Effector CD4-positive, alpha-beta T cell (primary cell): ENCODE results near the gene MARK4.
"Not testable (repeated sequence)": the region's sequence is repeated elsewhere in the genome, so short reads cannot be mapped to it uniquely, and the experiment has no call there.

Experiments
- DNase-seq: peaks from one replicate; pipeline ENCODE4 v3.0.0-alpha.2; 2020

MARK4 gene

DNA sequence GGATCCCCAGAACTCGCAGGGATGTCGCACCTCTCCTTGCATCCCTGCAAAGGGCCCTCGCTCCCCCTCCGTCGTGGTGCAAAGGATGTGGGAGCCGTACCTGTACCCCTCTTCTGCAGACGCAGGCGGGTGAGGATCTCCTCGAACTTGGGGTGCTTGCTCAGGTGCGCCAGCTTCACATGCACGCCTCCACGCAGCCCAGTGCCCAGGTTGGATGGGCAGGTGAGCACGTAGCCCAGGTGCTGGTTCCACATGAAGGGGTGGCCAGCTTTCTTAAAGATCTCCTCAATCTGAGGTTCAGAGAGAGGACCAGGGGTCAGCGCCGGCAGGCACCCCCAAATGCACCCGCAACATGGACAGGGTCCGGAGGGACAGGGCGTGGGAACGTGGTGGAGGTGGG, 56.3 kb downstream of the MARK4 start:
- no peak for DNase-seq

DNA sequence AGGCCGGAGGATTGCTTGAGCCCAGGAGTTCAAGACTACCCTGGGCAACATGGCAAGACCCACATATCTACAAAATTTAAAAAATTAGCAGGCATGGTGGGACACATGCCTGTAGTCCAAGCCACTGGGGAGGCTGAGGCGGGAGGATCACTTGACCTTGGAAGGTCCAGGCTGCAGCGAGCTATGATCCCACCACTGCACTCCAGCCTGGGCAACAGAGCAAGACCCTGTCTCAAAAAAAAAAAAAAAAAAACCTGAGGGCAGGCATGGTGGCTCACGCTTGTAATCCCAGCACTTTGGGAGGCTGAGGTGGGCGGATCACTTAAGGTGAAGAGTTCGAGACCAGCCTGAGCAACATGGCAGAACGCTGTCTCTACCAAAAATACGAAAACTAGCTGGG, 58.3 kb downstream of the MARK4 start:
- DNase-seq = not testable (repeated sequence)

DNA sequence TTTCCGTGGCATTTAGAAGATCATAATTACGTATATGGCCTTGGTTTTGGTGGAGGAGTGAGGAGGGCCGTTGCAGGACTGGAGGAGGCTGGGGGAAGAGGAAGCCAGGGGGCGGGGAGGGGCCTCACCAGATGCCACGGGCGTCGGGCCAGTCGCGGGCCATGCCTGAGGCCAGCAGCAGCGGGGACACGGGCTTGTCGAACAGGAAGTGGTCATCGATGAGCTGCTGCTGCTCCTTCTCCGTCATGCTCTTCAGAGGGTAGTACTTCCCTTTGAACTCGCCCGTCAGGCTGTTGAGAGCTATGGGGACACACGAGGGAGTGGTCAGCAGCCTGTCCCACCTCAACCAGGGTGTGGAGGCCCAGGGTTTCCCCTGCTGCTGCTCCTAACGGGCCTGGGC, 60.5 kb downstream of the MARK4 start:
- no peak for DNase-seq

DNA sequence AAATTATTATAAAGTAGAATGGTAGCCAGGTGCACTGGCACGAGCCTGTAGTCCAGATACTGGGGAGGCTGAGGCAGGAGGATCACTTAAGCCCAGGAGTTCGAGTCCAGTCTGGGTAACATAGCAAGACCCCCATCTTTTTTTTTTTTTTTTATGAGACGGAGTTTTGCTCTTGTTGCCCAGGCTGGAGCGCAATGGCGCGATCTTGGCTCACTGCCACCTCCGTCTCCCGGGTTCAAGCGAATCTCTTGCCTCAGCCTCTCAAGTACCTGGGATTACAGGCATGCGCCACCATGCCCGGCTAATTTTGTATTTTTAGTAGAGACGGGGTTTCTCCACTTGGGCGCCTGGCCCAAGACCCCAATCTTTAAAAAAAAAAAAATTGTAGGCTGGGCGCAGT, 61.2 kb downstream of the MARK4 start:
- DNase-seq = not testable (repeated sequence)

DNA sequence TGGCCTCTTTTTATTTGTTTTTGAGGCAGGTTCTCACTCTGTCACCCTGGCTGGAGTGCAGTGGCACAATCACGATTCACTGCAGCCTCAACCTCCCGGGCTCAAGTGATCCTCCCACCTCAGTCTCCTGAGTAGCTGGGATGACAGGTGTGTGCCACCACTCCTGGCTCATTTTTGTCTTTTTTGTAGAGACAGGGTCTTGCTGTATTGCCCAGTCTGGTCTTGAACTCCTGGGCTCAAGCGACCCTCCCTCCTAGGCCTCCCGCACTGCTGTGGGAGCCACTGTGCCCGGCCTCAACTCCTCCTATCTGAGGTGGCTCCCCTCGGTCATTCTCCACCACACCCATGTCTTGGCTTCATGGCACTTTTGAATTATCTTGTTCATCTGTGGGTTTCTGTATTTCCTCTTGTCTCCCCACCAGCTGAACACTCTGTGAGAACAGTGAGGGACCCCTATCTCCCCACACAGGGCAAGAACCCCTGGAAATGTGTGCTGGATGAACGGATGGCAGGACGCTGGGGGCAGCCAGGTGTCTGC, 63.7 kb downstream of the MARK4 start:
- no peak for DNase-seq

DNA sequence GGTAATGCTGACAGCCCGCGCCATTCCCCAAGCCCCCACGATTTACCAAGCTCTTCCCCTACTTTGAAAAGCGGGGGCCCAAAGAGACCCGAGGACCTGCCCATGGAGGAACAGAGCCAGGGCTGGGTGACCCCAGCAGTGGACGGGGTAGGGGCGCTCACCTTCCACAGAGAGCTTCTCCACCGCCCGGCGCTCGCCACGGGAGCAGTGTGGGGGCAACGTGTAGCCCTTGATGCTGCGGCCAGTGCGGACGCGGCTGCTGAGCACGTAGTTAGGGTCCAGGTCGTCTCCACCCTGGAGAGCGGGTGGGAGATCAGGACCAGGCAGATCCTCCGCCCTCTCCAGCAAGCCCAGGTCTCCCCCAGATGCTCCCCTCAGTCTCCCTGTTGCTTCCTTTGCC, 64.2 kb downstream of the MARK4 start:
- DNase-seq = no peak

DNA sequence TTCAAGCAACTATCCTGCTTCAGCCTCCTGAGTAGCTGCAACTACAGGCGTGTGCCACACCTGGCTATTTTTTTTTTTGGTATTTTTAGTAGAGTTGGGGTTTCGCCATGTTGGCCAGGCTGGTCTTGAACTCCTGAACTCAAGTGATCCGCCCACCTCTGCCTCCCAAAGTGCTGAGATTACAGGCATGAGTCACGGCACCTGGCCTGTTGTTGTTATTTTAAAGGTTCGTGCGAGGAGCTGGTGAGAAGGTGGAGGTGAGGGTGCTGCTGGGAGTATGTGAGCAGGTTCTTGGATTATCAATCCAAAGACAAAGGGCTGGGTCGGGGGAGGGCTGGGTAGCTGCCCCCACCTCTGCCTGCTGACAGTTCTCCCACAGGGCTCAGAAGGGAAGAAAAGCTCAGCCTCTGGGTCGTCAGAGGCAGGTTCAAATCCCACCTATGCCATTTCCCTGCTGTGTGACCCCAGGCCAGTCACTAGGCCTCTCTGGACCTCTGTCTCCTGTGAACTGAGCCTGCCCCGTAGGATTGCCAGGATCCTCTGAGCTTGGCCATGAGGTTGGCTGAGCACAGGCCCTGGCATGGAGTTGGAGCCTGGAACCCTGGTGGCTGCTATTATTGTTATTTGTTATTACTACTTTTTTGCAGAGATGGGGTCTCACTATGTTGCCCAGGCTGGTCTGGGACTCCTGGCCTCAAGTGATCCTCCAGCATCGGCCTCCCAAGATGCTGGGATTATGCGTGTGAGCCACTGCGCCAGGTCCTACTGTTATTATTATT, 70.1 kb downstream of the MARK4 start:
- DNase-seq = no peak

DNA sequence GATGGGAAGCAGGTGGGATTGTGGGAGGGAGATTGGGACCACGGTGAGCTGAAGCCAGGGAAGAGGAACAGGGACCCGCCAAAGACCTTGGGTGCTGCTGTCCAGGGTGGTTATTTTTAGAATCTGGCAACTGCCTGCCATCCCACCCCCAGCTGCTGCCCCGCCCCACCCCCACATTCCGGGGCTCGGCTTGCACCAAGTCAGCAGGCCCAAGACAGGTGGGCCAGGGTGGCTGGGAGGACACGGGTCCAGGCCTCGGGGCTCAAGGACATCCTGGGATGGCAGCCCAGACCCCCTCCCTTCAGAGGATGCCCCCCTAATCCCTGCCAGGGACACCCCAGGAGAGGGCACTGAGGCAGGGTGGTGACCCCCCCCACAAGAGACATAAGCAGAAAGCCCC, 70.8 kb downstream of the MARK4 start:
- no peak for DNase-seq

DNA sequence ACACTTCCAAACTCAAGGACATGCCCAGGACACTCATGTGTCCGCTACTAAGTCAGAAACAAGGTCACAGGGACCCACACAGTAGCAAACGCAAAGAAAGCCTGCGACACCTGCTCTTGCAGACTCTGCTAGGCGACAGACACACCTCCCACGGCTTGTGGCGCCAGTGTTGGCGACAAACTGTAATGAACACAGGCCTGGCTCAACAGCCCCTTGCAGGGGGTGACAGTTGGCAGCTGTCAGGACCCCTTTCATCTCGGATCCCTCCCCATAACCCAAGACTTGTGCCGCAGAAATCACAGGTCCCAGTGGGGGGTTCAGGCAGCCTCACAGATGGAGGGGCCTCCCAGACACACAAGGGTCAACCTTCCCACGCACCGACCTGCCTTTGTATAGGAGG, 71.2 kb downstream of the MARK4 start:
- no peak for DNase-seq

DNA sequence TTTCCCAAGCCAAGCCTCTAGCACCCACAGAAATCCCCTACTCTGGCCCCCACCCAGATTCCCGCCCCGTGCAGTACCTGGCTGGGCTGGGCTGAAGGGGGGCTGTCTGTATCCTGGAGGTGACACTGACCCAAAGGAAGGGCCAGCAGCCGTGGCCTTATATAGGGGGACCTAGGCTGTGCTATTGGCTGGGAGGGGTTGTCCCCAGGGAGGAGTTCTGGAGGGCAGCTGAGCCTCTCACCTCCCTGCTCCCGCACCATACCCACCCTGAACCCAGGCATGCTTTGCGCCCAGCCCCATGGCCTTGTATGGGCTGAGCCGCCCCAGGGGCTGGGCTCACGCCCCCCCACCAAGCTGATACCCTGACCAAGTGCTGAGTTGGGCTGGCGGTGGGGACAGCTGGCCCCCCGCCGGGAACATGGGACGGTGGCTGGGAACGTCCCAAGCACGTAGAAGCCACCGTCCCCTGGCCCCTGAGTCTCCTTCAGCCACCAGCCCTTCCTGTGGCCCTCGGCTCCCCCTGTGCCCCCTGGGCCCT, 71.7 kb downstream of the MARK4 start, which contains the start of gene CKM:
Gene CKM, minus strand, starts transcription at position 132 of the 538 bp plus-strand sequence. CDS start 3,162 bp downstream, outside the sequence.
- DNase-seq = no peak

DNA sequence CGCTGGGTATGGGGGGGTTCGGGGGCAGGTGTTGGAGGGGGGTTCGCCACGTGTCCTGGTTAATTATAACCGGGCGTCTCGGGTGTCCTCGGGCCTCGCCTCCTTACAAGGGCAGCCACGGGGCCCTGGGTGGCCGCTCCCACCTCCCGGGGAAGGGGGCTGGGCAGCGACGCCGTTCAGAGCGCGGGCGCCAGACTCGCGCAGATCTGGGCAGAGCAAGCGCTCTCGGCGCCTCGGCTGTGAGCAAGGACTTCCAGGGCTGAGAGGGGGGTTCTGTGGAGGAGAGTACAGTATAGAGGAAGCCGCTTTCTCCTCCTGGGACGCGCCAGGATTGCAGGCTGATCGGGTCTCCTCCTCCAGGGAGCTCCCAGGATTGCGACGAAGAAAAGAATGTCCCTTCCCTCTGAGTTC, 72.6 kb downstream of the MARK4 start:
- no peak for DNase-seq

DNA sequence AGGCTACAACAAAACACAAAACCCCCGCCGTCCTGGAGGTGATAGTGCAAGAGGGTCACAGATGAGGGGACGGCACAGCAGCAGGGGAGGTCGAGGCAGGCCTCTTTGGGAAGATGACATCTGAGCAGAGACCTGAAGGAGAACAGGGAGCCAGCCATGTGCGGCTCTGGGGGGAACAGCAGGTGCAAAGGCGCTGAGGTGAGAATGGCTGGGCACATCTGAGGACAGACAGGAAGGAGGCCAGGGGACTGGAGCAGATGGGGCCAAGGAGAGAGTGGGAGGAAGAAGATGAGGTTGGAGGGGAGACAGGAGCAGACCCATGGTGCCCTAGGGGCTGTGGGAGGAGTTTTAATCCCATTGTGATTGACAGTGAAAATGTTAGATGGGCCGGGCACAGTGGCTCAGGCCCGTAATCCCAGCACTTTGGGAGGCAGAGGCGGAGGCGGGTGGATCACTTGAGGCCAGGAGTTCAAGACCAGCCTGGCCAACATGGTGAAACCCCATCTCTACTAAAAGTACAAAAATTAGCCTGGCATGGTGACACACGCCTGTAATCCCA, 73.4 kb downstream of the MARK4 start:
- no peak for DNase-seq

DNA sequence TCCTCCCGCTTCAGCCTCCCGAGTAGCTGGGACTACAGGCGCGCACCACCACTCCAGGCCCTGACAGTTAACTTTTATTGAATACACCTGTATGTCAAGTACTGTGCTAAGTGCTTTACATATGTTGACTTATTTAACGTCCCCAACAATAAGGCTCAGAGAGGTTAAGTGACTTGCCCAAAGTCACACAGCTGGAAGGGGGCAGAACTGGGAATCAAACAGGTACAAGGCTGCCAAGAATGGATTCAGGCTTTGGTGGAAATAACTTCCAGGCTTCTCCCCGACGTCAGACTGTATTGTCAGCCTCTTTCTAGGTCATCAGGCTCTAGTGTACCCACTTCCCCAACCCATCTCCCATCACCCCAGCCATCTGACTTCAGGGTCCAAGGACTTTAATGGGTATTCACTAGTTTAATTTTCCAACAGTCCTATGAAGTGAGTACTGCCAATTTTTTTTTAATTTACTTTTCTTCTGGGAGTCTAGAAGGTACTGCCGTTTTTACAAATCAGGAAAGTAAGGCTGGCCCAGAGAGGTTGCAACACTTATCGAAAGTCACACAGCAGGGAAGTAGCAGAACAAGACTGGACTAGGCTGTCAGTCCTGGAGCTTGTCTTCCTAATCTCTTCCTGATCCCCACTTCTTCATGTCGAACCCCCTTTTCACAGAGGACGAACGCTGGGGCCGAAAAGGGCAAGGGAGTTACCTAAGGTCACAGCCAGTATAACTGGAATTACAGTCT, 76.5 kb downstream of the MARK4 start:
- DNase-seq = no peak

DNA sequence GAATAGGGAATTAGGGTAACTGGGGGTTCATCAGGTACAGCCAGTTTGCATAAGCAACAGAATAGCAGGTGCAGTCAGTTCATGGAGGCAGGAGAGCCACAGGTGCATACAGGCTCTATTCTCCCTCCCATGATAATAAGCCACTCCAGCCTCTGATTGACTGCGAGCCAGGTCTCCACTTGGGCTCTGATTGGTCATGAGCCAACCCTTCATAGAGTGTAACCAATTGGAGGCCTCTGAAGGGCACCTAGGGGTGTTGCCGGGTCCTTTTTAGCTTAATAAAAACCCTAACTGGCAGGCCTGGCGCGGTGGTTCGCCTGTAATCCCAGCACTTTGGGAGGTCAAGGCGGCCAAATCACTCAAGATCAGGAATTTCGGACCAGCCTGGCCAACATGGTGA, 80.3 kb downstream of the MARK4 start:
- no peak for DNase-seq

DNA sequence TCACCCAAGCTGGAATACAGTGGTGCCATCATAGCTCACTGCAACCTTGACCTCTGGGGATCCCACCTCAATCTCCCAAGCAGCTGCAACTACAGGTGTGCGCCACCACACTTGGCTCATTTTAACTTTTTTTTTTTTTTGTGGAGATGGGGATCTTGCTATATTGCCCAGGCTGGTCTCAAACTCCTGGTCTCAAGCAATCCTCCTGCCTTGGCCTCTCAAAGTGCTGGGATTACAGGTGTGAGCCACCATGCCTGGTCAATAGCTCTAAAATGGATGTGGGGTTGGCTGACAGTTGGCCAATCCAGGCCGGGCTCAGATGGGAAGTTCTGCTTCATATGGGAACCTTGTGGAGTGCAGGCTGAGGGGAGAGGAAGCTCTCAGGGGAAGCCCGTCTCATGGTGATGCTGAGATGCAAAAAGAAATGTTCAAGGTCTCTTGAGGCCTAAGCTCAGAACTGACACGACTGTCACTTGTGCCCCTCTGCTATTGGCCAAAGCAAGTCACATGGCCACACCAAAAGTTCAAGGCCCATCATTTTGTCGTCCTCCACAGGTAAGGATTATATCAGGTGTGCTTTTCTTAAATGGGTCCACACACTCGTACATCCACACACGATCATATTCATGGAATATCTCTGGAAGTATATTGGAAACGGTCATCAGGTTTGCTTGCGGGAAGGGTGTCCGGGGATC, 82.7 kb downstream of the MARK4 start:
- DNase-seq = no peak

DNA sequence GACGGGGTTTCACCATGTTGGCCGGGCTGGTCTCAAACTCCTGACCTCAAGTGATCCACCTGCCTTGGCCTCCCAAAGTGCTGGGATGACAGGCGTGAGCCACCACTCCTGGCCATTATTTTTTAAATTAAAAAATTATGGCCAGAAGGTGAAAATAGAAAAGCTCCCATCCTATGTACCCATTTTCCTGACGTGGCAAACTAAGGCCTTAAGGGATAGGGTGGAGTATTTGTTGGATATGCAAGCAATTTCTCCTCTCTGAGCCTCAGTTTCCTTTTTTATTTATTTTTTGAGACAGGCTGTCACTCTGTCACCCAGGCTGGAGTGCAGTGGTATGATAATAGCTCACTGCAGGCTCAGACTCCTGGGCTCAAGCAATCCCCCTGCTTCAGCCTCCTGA, 83.8 kb downstream of the MARK4 start:
- not testable (repeated sequence) for DNase-seq

DNA sequence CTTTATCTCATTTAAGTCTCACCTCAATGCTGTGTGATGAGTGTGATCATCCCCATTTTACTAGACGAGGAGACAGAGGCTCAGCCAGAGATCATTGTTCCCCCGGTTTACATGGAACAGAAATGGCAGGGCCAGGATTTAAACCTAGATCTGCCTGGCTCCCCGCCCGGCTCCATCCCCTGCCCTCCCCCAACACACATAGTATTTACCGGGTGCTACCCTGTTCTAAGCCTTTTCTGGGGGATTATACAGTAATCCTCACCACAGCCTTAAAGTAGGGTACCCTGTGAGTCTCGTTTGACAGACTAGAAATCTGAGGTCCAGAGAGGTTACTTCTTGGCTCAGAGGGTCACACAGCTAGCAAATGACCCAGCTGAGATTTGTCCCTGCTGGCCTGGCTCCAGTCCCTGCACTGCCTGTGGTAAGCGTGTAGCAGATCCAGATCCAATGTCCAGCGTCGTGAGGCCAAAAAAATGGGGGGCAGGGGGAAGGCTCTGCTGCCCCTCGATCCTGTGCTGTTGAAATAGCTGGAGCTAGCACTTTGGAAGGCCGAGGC, 85.7 kb downstream of the MARK4 start:
- no peak for DNase-seq

DNA sequence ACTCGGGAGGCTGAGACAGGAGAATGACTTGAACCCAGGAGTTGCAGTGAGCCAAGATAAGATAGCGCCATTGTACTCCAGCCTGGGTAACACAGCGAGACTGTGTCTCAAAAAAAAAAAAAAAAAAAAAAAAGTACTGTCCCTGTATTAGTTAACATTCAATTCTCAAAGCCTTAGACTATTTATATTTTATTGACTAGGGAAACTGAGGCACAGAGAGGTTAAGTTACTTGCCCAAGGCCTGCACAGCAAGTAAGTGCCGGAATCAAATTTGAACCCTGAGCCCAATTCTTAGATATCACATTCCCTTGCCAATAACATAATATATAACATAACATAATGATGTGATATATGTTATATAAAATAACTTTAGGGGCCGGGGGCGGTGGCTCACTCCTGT, 88.6 kb downstream of the MARK4 start:
- DNase-seq = no peak

DNA sequence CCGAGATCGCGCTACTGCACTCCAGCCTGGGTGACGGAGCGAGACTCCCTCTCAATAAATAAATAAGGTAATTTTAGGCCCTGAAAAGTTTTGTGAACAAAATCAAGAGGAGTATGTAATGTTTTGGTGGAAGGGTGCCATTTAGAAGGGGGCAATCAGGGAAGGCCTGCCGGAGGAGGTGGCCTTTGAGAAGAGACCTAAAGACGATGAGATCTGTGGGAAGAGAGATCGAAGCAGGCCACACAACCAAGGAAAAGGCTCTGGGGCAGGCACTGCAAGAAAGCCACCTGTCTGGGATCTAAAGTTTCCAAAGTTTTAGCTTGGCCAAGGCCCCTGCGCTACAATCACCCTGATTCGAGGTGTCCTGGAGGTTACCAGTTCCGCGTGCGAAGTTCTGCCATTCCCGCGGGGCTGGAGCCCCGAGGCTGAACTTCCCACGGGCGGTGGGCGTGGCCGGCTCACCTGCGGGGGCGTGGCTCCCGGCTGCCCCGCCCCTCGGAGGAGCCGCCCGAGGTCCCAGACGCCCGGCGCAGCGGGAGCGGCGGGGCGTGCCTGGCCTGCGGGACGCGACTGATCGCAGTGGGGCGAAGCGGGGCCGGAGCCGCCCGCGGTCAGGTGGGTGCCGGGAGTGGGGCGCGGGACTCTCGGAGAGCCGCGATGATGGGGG, 89.3 kb downstream of the MARK4 start, which contains the start of gene KLC3:
Gene KLC3, plus strand, starts transcription at position 519 of the 667 bp plus-strand sequence. CDS start 4,792 bp downstream, outside the sequence.
- peak; percentile 21 for DNase-seq

DNA sequence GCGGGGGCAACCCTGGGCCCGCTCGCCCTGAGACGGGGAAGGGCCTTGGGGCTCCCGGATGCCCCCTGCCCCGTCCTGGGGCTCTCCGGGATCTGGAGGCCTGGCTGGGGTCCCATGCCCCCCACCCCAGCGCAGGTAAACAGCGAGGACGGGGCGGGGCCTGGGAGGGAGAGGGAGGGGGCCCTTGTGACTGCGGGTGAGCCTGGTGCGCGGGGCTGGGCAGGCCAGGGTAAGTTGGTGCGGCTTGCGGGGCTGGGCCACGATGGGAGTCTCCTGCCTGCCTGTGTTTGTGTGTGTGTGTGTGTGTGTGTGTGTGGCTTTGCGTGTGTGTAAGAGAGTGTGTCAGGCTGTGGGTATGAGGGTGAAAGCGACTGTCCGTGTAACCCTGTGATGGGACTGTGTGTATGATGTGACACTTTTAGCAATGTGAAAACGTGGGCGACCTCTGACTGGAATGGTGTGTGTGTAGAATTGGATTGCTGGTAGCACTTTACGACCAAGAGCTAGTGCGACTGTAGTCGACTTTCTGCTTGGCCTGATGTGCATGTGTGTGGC, 89.9 kb downstream of the MARK4 start:
- no peak for DNase-seq

DNA sequence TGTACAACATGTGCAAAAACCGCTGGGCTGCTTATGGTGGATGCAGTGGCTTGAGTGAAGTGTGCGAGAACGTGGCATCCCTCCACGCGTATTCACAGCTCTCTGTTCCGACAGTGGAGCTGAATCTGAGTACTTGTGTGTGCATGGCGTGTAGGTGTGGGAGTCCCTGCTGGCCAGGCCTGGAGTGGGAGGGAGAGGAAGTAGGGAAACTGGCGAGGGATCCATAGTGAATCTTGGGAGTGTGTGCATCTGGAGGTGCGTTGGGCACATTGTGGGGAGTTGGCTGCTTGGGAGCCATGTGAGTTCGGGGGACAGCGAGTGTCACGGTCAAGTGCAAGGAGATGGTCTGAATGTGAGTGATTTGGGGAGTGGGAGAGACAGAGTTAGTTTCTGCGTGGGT, 91.8 kb downstream of the MARK4 start:
- no peak for DNase-seq
